ENCODE results near the gene XXYLT1. TPM values are rescaled to one million over a fixed set of nuclear protein-coding genes. Genes with fewer than 3 reads are reported as not detected.

Gene XXYLT1
- total and polyA plus RNA-seq, 2 of the 4 experiments (the other 2 are of a cell fraction) = 14.7 to 18.1 TPM

DNA sequence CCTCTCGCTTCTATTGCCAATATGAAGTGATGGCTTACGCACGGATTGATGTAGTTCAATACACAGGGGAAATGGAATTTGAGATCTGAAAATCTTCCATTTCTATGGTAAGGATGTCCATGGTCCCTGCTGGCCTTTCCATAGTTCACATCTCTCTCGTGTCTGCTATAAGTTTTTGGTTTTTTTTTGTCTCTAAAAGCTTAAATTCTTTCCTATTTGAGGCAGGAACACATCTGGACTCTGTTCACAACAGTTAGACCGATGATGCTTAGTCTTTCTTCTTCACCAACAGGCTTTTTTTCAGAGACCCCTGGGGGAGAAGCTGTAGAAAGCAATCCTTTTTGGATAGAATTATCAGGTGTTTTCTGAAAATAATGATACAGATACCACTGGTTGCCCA lies 108.1 kb downstream of the XXYLT1 start:
- Histone ChIP-seq H3K4me1 (ENCODE audit: control insufficient read depth, insufficient read depth, low read length) (peaks cover 18% of the 10 kb centered on the region), H2AK5ac (ENCODE audit: low read depth, low read length) (no peak overlapping the region), H2BK20ac (ENCODE audit: low read depth, low read length) (no peak overlapping the region), H2BK5ac (ENCODE audit: low read depth, low read length, poor library complexity, severe bottlenecking) (no peak overlapping the region), H3K4ac (ENCODE audit: low read depth, low read length) (no peak overlapping the region), H3K56ac (ENCODE audit: extremely low read depth, insufficient read depth, low read length) (no peak overlapping the region), H3K9ac (ENCODE audit: low read depth, low read length) (no peak overlapping the region), H3K27me3 (ENCODE audit: control insufficient read depth, insufficient read depth, low read length) (no peaks in the 10 kb centered on the region), H3K9me1 (ENCODE audit: insufficient read depth, low read length) (peaks cover 30% of the 10 kb centered on the region), H3K4me3 (ENCODE audit: insufficient read depth, low read depth, low read length) (no peak overlapping the region), H3K79me1 (ENCODE audit: low read depth in 1 of 2, low read length in 2 of 2) (peaks cover 16 to 36% of the 10 kb centered on the region in 2 experiments), H4K91ac (ENCODE audit: insufficient read depth, low read depth, low read length) (no peak overlapping the region), H4K5ac (ENCODE audit: low read depth, low read length) (no peak overlapping the region), H3K14ac (replicated peaks; ENCODE audit: low read depth, low read length) (no peak overlapping the region), H4K20me1 (ENCODE audit: insufficient read depth, low read length) (no peaks in the 10 kb centered on the region), H3K23ac (ENCODE audit: low read depth, low read length) (no peak overlapping the region), H2AK9ac (replicated peaks; ENCODE audit: low read depth, low read length, poor library complexity) (no peak overlapping the region), H3K36me3 (ENCODE audit: control insufficient read depth, insufficient read depth, low read length) (no peaks in the 10 kb centered on the region), H3K27ac (ENCODE audit: insufficient read depth, low read length) (no peak overlapping the region), H3K18ac (ENCODE audit: low read depth, low read length) (no peak overlapping the region), H3K4me2 (ENCODE audit: low read depth, low read length) (no peak overlapping the region), H2BK120ac (ENCODE audit: low read depth, low read length) (no peak overlapping the region), H4K8ac (ENCODE audit: low read depth in 2 of 2, low read length in 2 of 2) (no peak overlapping the region), H3K9me3 (ENCODE audit: control insufficient read depth, insufficient read depth, low read length) (no peaks in the 10 kb centered on the region), H2BK15ac (ENCODE audit: low read depth, low read length) (no peak overlapping the region), H2AFZ (replicated peaks; ENCODE audit: low read length, poor library complexity) (no peak overlapping the region)
- in situ Hi-C loops (cut with MboI; ENCODE audit: low sequenced_read_pairs) = no loop called here
- dilution Hi-C loops (cut with HindIII; ENCODE audit: low sequenced_read_pairs, unreplicated experiment) = no loop called here
- intact Hi-C loops (cut with micrococcal nuclease) = no loop called here
- no TSS peak for BruUV-seq (replicated peaks)
- ChIA-PET CTCF (no interaction called here), POLR2A (ENCODE audit: unreplicated experiment) (no interaction called here)
- TF ChIP-seq, protein P1, sequence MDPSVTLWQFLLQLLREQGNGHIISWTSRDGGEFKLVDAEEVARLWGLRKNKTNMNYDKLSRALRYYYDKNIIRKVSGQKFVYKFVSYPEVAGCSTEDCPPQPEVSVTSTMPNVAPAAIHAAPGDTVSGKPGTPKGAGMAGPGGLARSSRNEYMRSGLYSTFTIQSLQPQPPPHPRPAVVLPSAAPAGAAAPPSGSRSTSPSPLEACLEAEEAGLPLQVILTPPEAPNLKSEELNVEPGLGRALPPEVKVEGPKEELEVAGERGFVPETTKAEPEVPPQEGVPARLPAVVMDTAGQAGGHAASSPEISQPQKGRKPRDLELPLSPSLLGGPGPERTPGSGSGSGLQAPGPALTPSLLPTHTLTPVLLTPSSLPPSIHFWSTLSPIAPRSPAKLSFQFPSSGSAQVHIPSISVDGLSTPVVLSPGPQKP (IDR thresholded peaks at IDR 0.05; ENCODE audit: borderline replicate concordance, low read depth, low read length) = no peak
- TF ChIP-seq MXI1 (IDR thresholded peaks at IDR 0.05; ENCODE audit: borderline replicate concordance, low read depth, low read length) = no peak
- TF ChIP-seq, protein P2, sequence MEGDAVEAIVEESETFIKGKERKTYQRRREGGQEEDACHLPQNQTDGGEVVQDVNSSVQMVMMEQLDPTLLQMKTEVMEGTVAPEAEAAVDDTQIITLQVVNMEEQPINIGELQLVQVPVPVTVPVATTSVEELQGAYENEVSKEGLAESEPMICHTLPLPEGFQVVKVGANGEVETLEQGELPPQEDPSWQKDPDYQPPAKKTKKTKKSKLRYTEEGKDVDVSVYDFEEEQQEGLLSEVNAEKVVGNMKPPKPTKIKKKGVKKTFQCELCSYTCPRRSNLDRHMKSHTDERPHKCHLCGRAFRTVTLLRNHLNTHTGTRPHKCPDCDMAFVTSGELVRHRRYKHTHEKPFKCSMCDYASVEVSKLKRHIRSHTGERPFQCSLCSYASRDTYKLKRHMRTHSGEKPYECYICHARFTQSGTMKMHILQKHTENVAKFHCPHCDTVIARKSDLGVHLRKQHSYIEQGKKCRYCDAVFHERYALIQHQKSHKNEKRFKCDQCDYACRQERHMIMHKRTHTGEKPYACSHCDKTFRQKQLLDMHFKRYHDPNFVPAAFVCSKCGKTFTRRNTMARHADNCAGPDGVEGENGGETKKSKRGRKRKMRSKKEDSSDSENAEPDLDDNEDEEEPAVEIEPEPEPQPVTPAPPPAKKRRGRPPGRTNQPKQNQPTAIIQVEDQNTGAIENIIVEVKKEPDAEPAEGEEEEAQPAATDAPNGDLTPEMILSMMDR (conservative IDR thresholded peaks at IDR 0.05; ENCODE audit: low read depth, low read length) = no peak
- no peak for TF ChIP-seq CHD1 (IDR thresholded peaks at IDR 0.05; ENCODE audit: low read depth, low read length)
- no peak for TF ChIP-seq RAD21 (IDR thresholded peaks at IDR 0.05; ENCODE audit: low read length)
- TF ChIP-seq FOS (IDR thresholded peaks at IDR 0.05; ENCODE audit: low read depth, low read length) = no peak
- TF ChIP-seq MAZ (IDR thresholded peaks at IDR 0.05; ENCODE audit: borderline replicate concordance, low read depth, low read length) = no peak
- TF ChIP-seq MAFK (IDR thresholded peaks at IDR 0.05; ENCODE audit: low read depth, low read length) = no peak
- no peak for DNase-seq
- ATAC-seq (ENCODE audit: low read depth) = no peak
- no CpG with 5 or more reads among the region's 5 CpGs for WGBS, 2 experiments (ENCODE audit: extremely low coverage in 2 of 2, insufficient read length in 1 of 2)

Data from IMR-90 (cell line).